NCI-H345 treated with DMSO at 0.1 percent for 48 hours (cell line): ENCODE data around the gene COPB2.
"Not testable (repeated sequence)": the region's sequence is repeated elsewhere in the genome, so short reads cannot be mapped to it uniquely, and the experiment has no call there.

Experiments
- DNase-seq: peaks from one replicate; lab custom pipeline; 2025; ENCODE audit not compliant: unreplicated experiment; lab: John Stamatoyannopoulos, UW

COPB2 gene

GRCh38 chr3:139389552-139390368 is at the start of gene COPB2:
COPB2 (minus strand) TSS chr3:139389647; CDS start chr3:139389550, 97 bp downstream.
- peak; percentile 78 for DNase-seq

GRCh38 chr3:139434764-139435307 is 45.4 kb upstream of the COPB2 start:
- no peak for DNase-seq

GRCh38 chr3:139434228-139434627 is 44.8 kb upstream of the COPB2 start:
- no peak for DNase-seq

GRCh38 chr3:139433089-139433488 is 43.6 kb upstream of the COPB2 start:
- no peak for DNase-seq

- DNase-seq: no peak
Measured at GRCh38 chr3:139430493-139430892, 41.0 kb upstream of the COPB2 start.

- peak; percentile 33 for DNase-seq
Measured at GRCh38 chr3:139427283-139428060, 38.0 kb upstream of the COPB2 start.

GRCh38 chr3:139425745-139426400 is 36.4 kb upstream of the COPB2 start:
- DNase-seq: no peak

GRCh38 chr3:139423232-139423631 is 33.8 kb upstream of the COPB2 start:
- no peak for DNase-seq

- DNase-seq: no peak
Measured at GRCh38 chr3:139421460-139421859, 32.0 kb upstream of the COPB2 start.

GRCh38 chr3:139421040-139421439 is 31.6 kb upstream of the COPB2 start:
- DNase-seq: no peak

GRCh38 chr3:139418144-139418543 is 28.7 kb upstream of the COPB2 start:
- no peak for DNase-seq

- DNase-seq: no peak
Measured at GRCh38 chr3:139416275-139416674, 26.8 kb upstream of the COPB2 start.

- DNase-seq: no peak
Measured at GRCh38 chr3:139414608-139415224, 25.3 kb upstream of the COPB2 start.

GRCh38 chr3:139412891-139413290 is 23.4 kb upstream of the COPB2 start:
- DNase-seq: not testable (repeated sequence)

- DNase-seq: not testable (repeated sequence)
Measured at GRCh38 chr3:139401155-139401554, 11.7 kb upstream of the COPB2 start.

GRCh38 chr3:139396707-139397106 is 7.3 kb upstream of the COPB2 start:
- DNase-seq: no peak

GRCh38 chr3:139394116-139394515 is 4.7 kb upstream of the COPB2 start:
- DNase-seq: no peak

- DNase-seq: no peak
Measured at GRCh38 chr3:139388821-139389551, 461 bp downstream of the COPB2 start.

- no peak for DNase-seq
Measured at GRCh38 chr3:139388077-139388476, 1.4 kb downstream of the COPB2 start.

GRCh38 chr3:139382291-139382690 is 7.2 kb downstream of the COPB2 start:
- DNase-seq: not testable (repeated sequence)
